CD4-positive, alpha-beta T cell (primary cell): ENCODE results near the gene FBN3. TPM values are rescaled to one million over a fixed set of nuclear protein-coding genes. Genes with fewer than 3 reads are reported as not detected.

ENCODE experiments used
- ATAC-seq: fragments of 200-7000 bp; cut with Tn5 transposase; one replicate; pipeline ENCODE4 v1.10.0; 2022; ENCODE audit warnings: mild to moderate bottlenecking; ENCODE audit not compliant: poor library complexity
- CTCF ChIA-PET: fragments of 350-600 bp; sonication (Branson Sonifier 250); formaldehyde crosslinking; loops from one replicate; lab custom pipeline; 2021; ENCODE audit warnings: antibody characterized with exemption, inconsistent platforms; lab: Charles Lee
- POLR2A ChIA-PET: fragments of 350-600 bp; sonication (Branson Sonifier 250); formaldehyde crosslinking; loops from one replicate; lab custom pipeline; 2021; ENCODE audit warnings: antibody characterized with exemption, inconsistent platforms; lab: Charles Lee
- DNase-seq, 14 experiments: peaks; one replicate each; pipeline ENCODE4 v3.0.0-alpha.2; 2013 to 2020; ENCODE audit warnings: mixed read lengths in 2 of 14
- H3K27ac ChIP-seq, 2 donors: one replicate each; pipeline versions ENCODE4 v1.5.1 to v1.7.0; 2013; ENCODE audit warnings: low read length in 2 of 2, low read depth in 1 of 2, mild to moderate bottlenecking in 1 of 2
- H3K27me3 ChIP-seq, 2 experiments: 1 replicate in 1 of 2; 2 replicates in 1 of 2; pipeline versions ENCODE4 v1.6.1 to v1.7.0; 2013; ENCODE audit warnings: low read length in 2 of 2, control low read depth in 1 of 2, mild to moderate bottlenecking in 1 of 2, moderate library complexity in 1 of 2; ENCODE audit not compliant: insufficient read depth in 2 of 2, control insufficient read depth in 1 of 2
- H3K36me3 ChIP-seq: one replicate; pipeline ENCODE4 v1.6.1; 2013; ENCODE audit warnings: low read length, control low read depth; ENCODE audit not compliant: insufficient read depth
- H3K4me1 ChIP-seq: one replicate; pipeline ENCODE4 v1.6.1; 2013; ENCODE audit warnings: low read length, control low read depth; ENCODE audit not compliant: insufficient read depth
- H3K4me3 ChIP-seq: one replicate; pipeline ENCODE4 v1.5.1; 2013; ENCODE audit warnings: mild to moderate bottlenecking, low read length, moderate library complexity
- H3K9me3 ChIP-seq, 2 experiments: 1 replicate in 1 of 2; 2 replicates in 1 of 2; pipeline versions ENCODE4 v1.6.1 to v1.7.0; 2013; ENCODE audit warnings: low read length in 2 of 2, mild to moderate bottlenecking in 2 of 2, control low read depth in 1 of 2, moderate library complexity in 1 of 2; ENCODE audit not compliant: control insufficient read depth in 1 of 2, insufficient read depth in 1 of 2
- H3K27ac Mint-ChIP-seq: one replicate; pipeline ENCODE4 v1.8.0; 2020; ENCODE audit warnings: mixed read lengths
- H3K27me3 Mint-ChIP-seq: one replicate; pipeline ENCODE4 v1.8.0; 2021; ENCODE audit warnings: mixed read lengths
- H3K36me3 Mint-ChIP-seq: one replicate; pipeline ENCODE4 v1.8.0; 2021; ENCODE audit warnings: low read depth, mixed read lengths
- H3K4me1 Mint-ChIP-seq: one replicate; pipeline ENCODE4 v1.8.0; 2021; ENCODE audit warnings: low read depth, mixed read lengths
- H3K4me3 Mint-ChIP-seq: one replicate; pipeline ENCODE4 v1.8.0; 2020; ENCODE audit warnings: mild to moderate bottlenecking, mixed read lengths
- H3K9me3 Mint-ChIP-seq: one replicate; pipeline ENCODE4 v1.8.0; 2020; ENCODE audit warnings: mixed read lengths
- CTCF ChIP-seq: fragments of 200-600 bp; IDR thresholded peaks from one replicate; pipeline ENCODE4 v1.8.0; 2022; ENCODE audit warnings: antibody characterized with exemption, mild to moderate bottlenecking
- intact Hi-C, 2 experiments: fragments of 100-400 bp; cut with DNase I in 1 of 2; cut with micrococcal nuclease in 1 of 2; formaldehyde crosslinking; loops; one replicate each; pipeline versions ENCODE4 v1.15.1 to v1.9.0; 2023 to 2025; cut with DNase I, micrococcal nuclease
- total RNA-seq, 174 experiments: library from RNA in 2 of 174; stranded (reverse) in 2 of 174; gene quantifications; one replicate each; pipeline ENCODE4 v1.2.3 and lab custom pipeline; 2021 to 2026

FBN3 gene
- total RNA-seq, 2 experiments from 2014 or later = not detected

- no peak for ATAC-seq
- no peak overlapping the region for H3K4me3 ChIP-seq
- no peak overlapping the region for H3K27ac ChIP-seq
- H3K27me3 ChIP-seq = no peaks in the 10 kb centered on the region
- no peaks in the 10 kb centered on the region for H3K27me3 Mint-ChIP-seq
- TF ChIP-seq CTCF = no peak
- POLR2A ChIA-PET = no interaction called here
- DNase-seq = no peak
- peaks cover 6% of the 10 kb centered on the region for H3K4me1 Mint-ChIP-seq
- intact Hi-C loops = no loop called here
- H3K36me3 ChIP-seq = no peaks in the 10 kb centered on the region
- H3K36me3 Mint-ChIP-seq = no peaks in the 10 kb centered on the region
- H3K9me3 Mint-ChIP-seq = no peaks in the 10 kb centered on the region
- no peak overlapping the region for H3K27ac Mint-ChIP-seq
- CTCF ChIA-PET = no interaction called here
- H3K4me3 Mint-ChIP-seq = no peak overlapping the region
- no peaks in the 10 kb centered on the region for H3K9me3 ChIP-seq
- peaks cover 8% of the 10 kb centered on the region for H3K4me1 ChIP-seq
Observed at GRCh38 chr19:8022275-8022674, 127.1 kb downstream of the FBN3 start.

GRCh38 chr19:8021374-8021773, 128.0 kb downstream of the FBN3 start:
- H3K9me3 Mint-ChIP-seq = no peaks in the 10 kb centered on the region
- ATAC-seq (no peak), DNase-seq (no peak)
- ChIA-PET POLR2A (no interaction called here), CTCF (no interaction called here)
- no peak overlapping the region for H3K4me3 Mint-ChIP-seq
- H3K36me3 Mint-ChIP-seq = no peaks in the 10 kb centered on the region
- no peaks in the 10 kb centered on the region for H3K9me3 ChIP-seq
- no peaks in the 10 kb centered on the region for H3K36me3 ChIP-seq
- no peaks in the 10 kb centered on the region for H3K27me3 ChIP-seq
- TF ChIP-seq CTCF = no peak
- intact Hi-C loops = no loop called here
- peaks cover 8% of the 10 kb centered on the region for H3K4me1 ChIP-seq
- H3K4me1 Mint-ChIP-seq = peaks cover 6% of the 10 kb centered on the region
- no peaks in the 10 kb centered on the region for H3K27me3 Mint-ChIP-seq
- no peak overlapping the region for H3K4me3 ChIP-seq
- no peak overlapping the region for H3K27ac Mint-ChIP-seq
- H3K27ac ChIP-seq = no peak overlapping the region

GRCh38 chr19:8020681-8021080, 128.7 kb downstream of the FBN3 start:
- intact Hi-C loops = no loop called here
- DNase-seq (no peak), ATAC-seq (no peak)
- H3K4me3 ChIP-seq = no peak overlapping the region
- TF ChIP-seq CTCF = no peak
- no peaks in the 10 kb centered on the region for H3K27me3 Mint-ChIP-seq
- ChIA-PET POLR2A (no interaction called here), CTCF (no interaction called here)
- H3K36me3 ChIP-seq = no peaks in the 10 kb centered on the region
- H3K27me3 ChIP-seq = no peaks in the 10 kb centered on the region
- no peaks in the 10 kb centered on the region for H3K9me3 Mint-ChIP-seq
- no peaks in the 10 kb centered on the region for H3K36me3 Mint-ChIP-seq
- H3K27ac ChIP-seq = no peak overlapping the region
- no peak overlapping the region for H3K27ac Mint-ChIP-seq
- H3K4me1 ChIP-seq = peaks cover 8% of the 10 kb centered on the region
- H3K4me1 Mint-ChIP-seq = peaks cover 6% of the 10 kb centered on the region
- no peaks in the 10 kb centered on the region for H3K9me3 ChIP-seq
- no peak overlapping the region for H3K4me3 Mint-ChIP-seq
